Testis (tissue), 5 donors: ENCODE results near the gene C16orf89. TPM values are rescaled to one million over a fixed set of nuclear protein-coding genes. Genes with fewer than 3 reads are reported as not detected.
"Not testable (repeated sequence)": the region's sequence is repeated elsewhere in the genome, so short reads cannot be mapped to it uniquely, and the experiment has no call there.

Source experiments
- DNase-seq: peaks from one replicate; pipeline ENCODE4 v3.0.0-alpha.2; 2019
- H3K27ac ChIP-seq, 2 donors: fragments of 200-600 bp; sonication (generic); one replicate each; pipeline ENCODE4 v1.5.1; 2019
- H3K27me3 ChIP-seq: fragments of 200-600 bp; sonication (generic); one replicate; pipeline ENCODE4 v1.5.1; 2019
- H3K36me3 ChIP-seq: fragments of 200-600 bp; sonication (generic); one replicate; pipeline ENCODE4 v1.5.1; 2017; ENCODE audit warnings: low read depth; ENCODE audit errors: missing control alignments
- H3K4me1 ChIP-seq: fragments of 200-600 bp; sonication (generic); one replicate; pipeline ENCODE4 v1.5.1; 2019
- H3K4me3 ChIP-seq, 2 donors: fragments of 200-600 bp; sonication (generic); one replicate each; pipeline ENCODE4 v1.5.1; 2017 to 2019
- H3K9me3 ChIP-seq: fragments of 200-600 bp; sonication (generic); one replicate; pipeline ENCODE4 v1.5.1; 2017
- CTCF ChIP-seq, 3 experiments: fragments of 450-650 bp in 2 of 3; fragments of 200-600 bp in 1 of 3; sonication (generic) in 1 of 3; IDR thresholded peaks; one replicate each; pipeline ENCODE4 v1.5.1; 2016 to 2019; ENCODE audit warnings: antibody characterized with exemption in 3 of 3, mild to moderate bottlenecking in 2 of 3, moderate library complexity in 1 of 3
- POLR2A ChIP-seq: fragments of 450-650 bp; IDR thresholded peaks from one replicate; pipeline ENCODE4 v1.6.1; 2017; ENCODE audit warnings: antibody characterized with exemption, mild to moderate bottlenecking, moderate library complexity
- WGBS, 2 donors: methylation state at CpG; one replicate each; pipeline ENCODE4 v1.1.5; 2018; 5-methylcytosine and 5-hydroxymethylcytosine counted together
- intact Hi-C: fragments of 100-400 bp; cut with DNase I; formaldehyde crosslinking; loops from one replicate; pipeline ENCODE4 v1.15.1; 2023; ENCODE audit warnings: low total_unique reads
- long read RNA-seq, 2 donors: transcript quantifications; one replicate each; lab custom pipeline, GENCODE V29; 2026
- polyA plus RNA-seq: library from polyadenylated mRNA; stranded (reverse); fragments of 350-450 nt; fragmentation: Illumina TruSeq; extraction: RNeasy Lipid Tissue Mini Kit (QIAGEN cat#74804); gene quantifications from one replicate; pipeline ENCODE4 v1.2.3, GENCODE V29; 2014; ENCODE audit warnings: low read depth, low replicate concordance; ENCODE audit not compliant: insufficient read depth
- total RNA-seq, 2 donors: library from RNA; depleted of rRNA; stranded (reverse); fragments of >200 nt; gene quantifications; one replicate each; pipeline ENCODE4 v1.2.3, GENCODE V29; 2016

C16orf89 gene
- total RNA-seq = 1 to 10 TPM; 1.2 to 2.4 TPM
- 10.8 TPM for polyA plus RNA-seq
- long read RNA-seq, donor 1 = 0 reads
- long read RNA-seq, donor 2 = 0 reads

- no peaks in the 10 kb centered on the region for H3K36me3 ChIP-seq
- no peaks in the 10 kb centered on the region for H3K4me1 ChIP-seq
- no peak within 1 kb of the TSS for H3K27ac ChIP-seq
- H3K4me3 ChIP-seq = no peak within 1 kb of the TSS
- intact Hi-C loops = no loop called here
- H3K27me3 ChIP-seq = no peaks in the 10 kb centered on the region
- WGBS, 2 donors = 64 to 68% methylated on average over 7 to 10 of the region's 10 CpGs
- no peaks in the 10 kb centered on the region for H3K9me3 ChIP-seq
- no peak for TF ChIP-seq POLR2A
- no peak for TF ChIP-seq CTCF (IDR thresholded peaks at IDR 0.05)
- DNase-seq = no peak
Measured at GRCh38 chr16:5065813-5066212, at the start of gene C16orf89. Gene C16orf89, minus strand, starts transcription at chr16:5065956. Its CDS starts 48 bp downstream, at chr16:5065908.

- H3K27me3 ChIP-seq, H3K9me3 ChIP-seq, H3K36me3 ChIP-seq, H3K4me1 ChIP-seq, H3K27ac ChIP-seq, DNase-seq, H3K4me3 ChIP-seq, intact Hi-C loops: not testable (repeated sequence)
- 85 to 94% methylated on average over 10 of the region's 10 CpGs for WGBS, 2 donors
Measured at GRCh38 chr16:5110933-5111332, 45.2 kb upstream of the C16orf89 start.

GRCh38 chr16:5108505-5109158 is 42.9 kb upstream of the C16orf89 start:
- intact Hi-C loops = no loop called here
- DNase-seq = no peak
- WGBS, 2 donors = 63 to 70% methylated on average over 7 to 27 of the region's 27 CpGs

GRCh38 chr16:5105039-5105438 is 39.3 kb upstream of the C16orf89 start:
- DNase-seq, intact Hi-C loops, H3K36me3 ChIP-seq, H3K4me3 ChIP-seq, H3K27ac ChIP-seq, H3K4me1 ChIP-seq, H3K27me3 ChIP-seq, H3K9me3 ChIP-seq: not testable (repeated sequence)
- WGBS, 2 donors = 68 to 76% methylated on average over 5 of the region's 5 CpGs

More at GRCh38 chr16:5108505-5109158, 42.9 kb upstream of the C16orf89 start:
- TF ChIP-seq CTCF (IDR thresholded peaks at IDR 0.05) = no peak
- TF ChIP-seq POLR2A = no peak
- H3K9me3 ChIP-seq = no peaks in the 10 kb centered on the region
- peak overlapping the region in 1 of 2 donors; percentile 31 for H3K4me3 ChIP-seq
- H3K36me3 ChIP-seq = no peaks in the 10 kb centered on the region
- H3K27me3 ChIP-seq = no peaks in the 10 kb centered on the region
- no peaks in the 10 kb centered on the region for H3K4me1 ChIP-seq
- H3K27ac ChIP-seq = no peak overlapping the region

- intact Hi-C loops, H3K4me3 ChIP-seq, H3K9me3 ChIP-seq, H3K4me1 ChIP-seq, DNase-seq, H3K27me3 ChIP-seq, H3K36me3 ChIP-seq, H3K27ac ChIP-seq: not testable (repeated sequence)
- 90 to 94% methylated on average over 12 of the region's 12 CpGs for WGBS, 2 donors
Measured at GRCh38 chr16:5103296-5104032, 37.7 kb upstream of the C16orf89 start.

- H3K4me3 ChIP-seq = peak overlapping the region in 1 of 2 donors; percentile 86
- H3K27me3 ChIP-seq, H3K4me1 ChIP-seq, H3K9me3 ChIP-seq, DNase-seq, H3K36me3 ChIP-seq, H3K27ac ChIP-seq, intact Hi-C loops: not testable (repeated sequence)
- 6% methylated on average over 3 to 4 of the region's 4 CpGs for WGBS, 2 donors
Measured at GRCh38 chr16:5099174-5099573, 33.4 kb upstream of the C16orf89 start.

- WGBS, 2 donors = 1 to 3% methylated on average over 9 to 61 of the region's 67 CpGs
- Histone ChIP-seq H3K4me3 (peak overlapping the region; percentile 75 to 86), H3K27ac (peak overlapping the region; percentile 78 to 83)
- H3K9me3 ChIP-seq, H3K36me3 ChIP-seq, intact Hi-C loops, H3K4me1 ChIP-seq, H3K27me3 ChIP-seq: not testable (repeated sequence)
- DNase-seq = peak; percentile 70
Measured at GRCh38 chr16:5098221-5099159, 32.7 kb upstream of the C16orf89 start.

GRCh38 chr16:5097470-5098220 is 31.9 kb upstream of the C16orf89 start, which contains the start of gene EEF2KMT:
Gene EEF2KMT, minus strand, starts transcription at chr16:5097795. Its CDS starts 56 bp downstream, at chr16:5097739.
- H3K4me1 ChIP-seq, intact Hi-C loops, H3K9me3 ChIP-seq, H3K36me3 ChIP-seq, H3K27me3 ChIP-seq: not testable (repeated sequence)
- Histone ChIP-seq H3K4me3 (peak within 1 kb of the TSS; percentile 75 to 86), H3K27ac (peak within 1 kb of the TSS; percentile 78 to 83)
- 0% methylated on average over 1 to 38 of the region's 67 CpGs for WGBS, 2 donors
- peak; percentile 100 for DNase-seq
